ENCODE results near the gene LPP.

DNA sequence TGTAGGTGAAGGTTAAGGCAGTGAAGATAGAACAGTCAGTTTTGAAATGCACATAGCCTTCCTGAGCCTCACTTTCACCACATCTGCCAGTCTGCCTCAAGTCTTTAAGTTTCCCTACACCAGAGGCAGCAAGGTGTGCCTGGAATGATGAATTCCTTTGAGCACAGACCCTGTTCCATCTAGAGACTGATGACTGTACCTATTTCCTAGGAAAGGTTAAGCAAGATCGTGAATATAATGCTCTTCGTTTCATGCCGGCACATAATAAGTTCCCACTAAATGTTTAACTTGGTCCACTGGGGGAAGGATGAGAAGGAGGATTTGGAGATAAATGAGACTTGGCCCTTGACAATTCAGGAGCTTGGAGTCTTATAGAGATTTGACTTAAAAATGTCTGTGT lies 141.9 kb downstream of the LPP start:
- no peak for TF ChIP-seq EGR1 (conservative IDR thresholded peaks at IDR 0.05)
- TF ChIP-seq BMI1 (IDR thresholded peaks at IDR 0.05; ENCODE audit: low read length) = no peak
- TF ChIP-seq, protein P1, sequence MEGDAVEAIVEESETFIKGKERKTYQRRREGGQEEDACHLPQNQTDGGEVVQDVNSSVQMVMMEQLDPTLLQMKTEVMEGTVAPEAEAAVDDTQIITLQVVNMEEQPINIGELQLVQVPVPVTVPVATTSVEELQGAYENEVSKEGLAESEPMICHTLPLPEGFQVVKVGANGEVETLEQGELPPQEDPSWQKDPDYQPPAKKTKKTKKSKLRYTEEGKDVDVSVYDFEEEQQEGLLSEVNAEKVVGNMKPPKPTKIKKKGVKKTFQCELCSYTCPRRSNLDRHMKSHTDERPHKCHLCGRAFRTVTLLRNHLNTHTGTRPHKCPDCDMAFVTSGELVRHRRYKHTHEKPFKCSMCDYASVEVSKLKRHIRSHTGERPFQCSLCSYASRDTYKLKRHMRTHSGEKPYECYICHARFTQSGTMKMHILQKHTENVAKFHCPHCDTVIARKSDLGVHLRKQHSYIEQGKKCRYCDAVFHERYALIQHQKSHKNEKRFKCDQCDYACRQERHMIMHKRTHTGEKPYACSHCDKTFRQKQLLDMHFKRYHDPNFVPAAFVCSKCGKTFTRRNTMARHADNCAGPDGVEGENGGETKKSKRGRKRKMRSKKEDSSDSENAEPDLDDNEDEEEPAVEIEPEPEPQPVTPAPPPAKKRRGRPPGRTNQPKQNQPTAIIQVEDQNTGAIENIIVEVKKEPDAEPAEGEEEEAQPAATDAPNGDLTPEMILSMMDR (IDR thresholded peaks at IDR 0.05 in 2 of 3, conservative IDR thresholded peaks at IDR 0.05 in 1 of 3; ENCODE audit: insufficient read depth in 2 of 3, low read depth in 1 of 3, low read length in 3 of 3) = no peak
- no peak for TF ChIP-seq CBX1 (IDR thresholded peaks at IDR 0.05; ENCODE audit: low read depth)
- no peak for TF ChIP-seq TCF7 (IDR thresholded peaks at IDR 0.05; ENCODE audit: borderline replicate concordance)
- TF ChIP-seq NFYB (IDR thresholded peaks at IDR 0.05; ENCODE audit: extremely low read depth, insufficient read length) = no peak
- TF ChIP-seq, protein P2, sequence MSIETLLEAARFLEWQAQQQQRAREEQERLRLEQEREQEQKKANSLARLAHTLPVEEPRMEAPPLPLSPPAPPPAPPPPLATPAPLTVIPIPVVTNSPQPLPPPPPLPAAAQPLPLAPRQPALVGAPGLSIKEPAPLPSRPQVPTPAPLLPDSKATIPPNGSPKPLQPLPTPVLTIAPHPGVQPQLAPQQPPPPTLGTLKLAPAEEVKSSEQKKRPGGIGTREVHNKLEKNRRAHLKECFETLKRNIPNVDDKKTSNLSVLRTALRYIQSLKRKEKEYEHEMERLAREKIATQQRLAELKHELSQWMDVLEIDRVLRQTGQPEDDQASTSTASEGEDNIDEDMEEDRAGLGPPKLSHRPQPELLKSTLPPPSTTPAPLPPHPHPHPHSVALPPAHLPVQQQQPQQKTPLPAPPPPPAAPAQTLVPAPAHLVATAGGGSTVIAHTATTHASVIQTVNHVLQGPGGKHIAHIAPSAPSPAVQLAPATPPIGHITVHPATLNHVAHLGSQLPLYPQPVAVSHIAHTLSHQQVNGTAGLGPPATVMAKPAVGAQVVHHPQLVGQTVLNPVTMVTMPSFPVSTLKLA (conservative IDR thresholded peaks at IDR 0.05) = no peak
- no peak for TF ChIP-seq ZNF436 (CRISPR knock-in tag; IDR thresholded peaks at IDR 0.05)
- TF ChIP-seq BHLHE40 (IDR thresholded peaks at IDR 0.05; ENCODE audit: low read length) = no peak
- TF ChIP-seq DIDO1 (tag; IDR thresholded peaks at IDR 0.05; ENCODE audit: low read depth) = no peak
- TF ChIP-seq JUNB (CRISPR knock-in tag; conservative IDR thresholded peaks at IDR 0.05) = no peak
- no peak for TF ChIP-seq ZNF780A (CRISPR knock-in tag; IDR thresholded peaks at IDR 0.05)
- no peak for TF ChIP-seq YY1 (IDR thresholded peaks at IDR 0.05; ENCODE audit: borderline replicate concordance in 1 of 3, control insufficient read depth in 1 of 3, extremely low read depth in 1 of 3, insufficient read depth in 3 of 3, insufficient read length in 1 of 3, insufficient replicate concordance in 2 of 3, low read depth in 1 of 3, low read length in 2 of 3)
- no peak for TF ChIP-seq PTBP1 (IDR thresholded peaks at IDR 0.05; ENCODE audit: low read depth, low read length)

Data from K562 (cell line).